HG03558 (cell line): ENCODE results near the gene ZGPAT.
"Not testable (repeated sequence)": the region's sequence is repeated elsewhere in the genome, so short reads cannot be mapped to it uniquely, and the experiment has no call there.

Source experiments
- ATAC-seq: cut with Tn5 transposase; IDR thresholded peaks from one replicate; pipeline ENCODE4 v1.9.1; 2021; ENCODE audit warnings: moderate number of reproducible peaks; ENCODE audit not compliant: unreplicated experiment; ENCODE audit errors: extremely low read depth

The ZGPAT gene

GRCh38 chr20:63755933-63756647 is 48.3 kb downstream of the ZGPAT start:
- ATAC-seq: no peak

DNA sequence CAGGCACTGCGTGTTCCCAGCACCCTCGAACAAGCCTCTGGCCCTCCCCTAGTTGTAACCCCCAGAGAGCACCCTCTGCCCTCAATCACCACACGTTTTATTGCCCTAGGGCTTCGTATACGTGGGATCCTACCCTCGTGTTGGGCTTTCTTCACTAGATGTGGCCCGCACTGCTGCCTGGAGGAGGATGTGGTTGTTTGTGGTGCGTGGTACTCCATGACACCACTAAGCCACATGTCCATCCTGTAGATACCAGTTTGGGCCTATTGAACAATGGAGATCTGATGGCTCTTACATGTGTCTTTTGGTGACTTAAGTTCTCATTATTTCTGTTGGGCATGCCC is 48.8 kb downstream of the ZGPAT start:
- no peak for ATAC-seq

DNA sequence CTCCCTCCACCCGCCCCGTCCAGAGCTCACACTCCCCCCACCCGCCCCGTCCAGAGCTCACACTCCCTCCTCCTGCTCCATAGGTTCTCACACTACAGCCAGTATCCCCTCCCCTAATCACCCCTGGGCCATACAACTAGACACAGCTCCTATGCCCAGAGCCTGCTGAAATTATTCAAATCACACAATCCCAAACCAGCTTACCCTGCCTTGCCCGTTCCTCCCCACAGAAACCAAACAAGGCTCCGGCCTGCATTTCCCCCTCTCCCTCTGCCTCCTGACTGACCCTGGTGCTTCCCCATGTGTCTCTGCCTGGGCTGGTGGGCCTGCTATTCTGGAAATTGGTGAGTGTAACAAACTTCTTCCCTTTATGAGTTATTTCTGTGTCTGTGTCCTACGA is 50.3 kb downstream of the ZGPAT start:
- ATAC-seq: no peak

- no peak for ATAC-seq
Observed at GRCh38 chr20:63759377-63759901, 51.6 kb downstream of the ZGPAT start.

DNA sequence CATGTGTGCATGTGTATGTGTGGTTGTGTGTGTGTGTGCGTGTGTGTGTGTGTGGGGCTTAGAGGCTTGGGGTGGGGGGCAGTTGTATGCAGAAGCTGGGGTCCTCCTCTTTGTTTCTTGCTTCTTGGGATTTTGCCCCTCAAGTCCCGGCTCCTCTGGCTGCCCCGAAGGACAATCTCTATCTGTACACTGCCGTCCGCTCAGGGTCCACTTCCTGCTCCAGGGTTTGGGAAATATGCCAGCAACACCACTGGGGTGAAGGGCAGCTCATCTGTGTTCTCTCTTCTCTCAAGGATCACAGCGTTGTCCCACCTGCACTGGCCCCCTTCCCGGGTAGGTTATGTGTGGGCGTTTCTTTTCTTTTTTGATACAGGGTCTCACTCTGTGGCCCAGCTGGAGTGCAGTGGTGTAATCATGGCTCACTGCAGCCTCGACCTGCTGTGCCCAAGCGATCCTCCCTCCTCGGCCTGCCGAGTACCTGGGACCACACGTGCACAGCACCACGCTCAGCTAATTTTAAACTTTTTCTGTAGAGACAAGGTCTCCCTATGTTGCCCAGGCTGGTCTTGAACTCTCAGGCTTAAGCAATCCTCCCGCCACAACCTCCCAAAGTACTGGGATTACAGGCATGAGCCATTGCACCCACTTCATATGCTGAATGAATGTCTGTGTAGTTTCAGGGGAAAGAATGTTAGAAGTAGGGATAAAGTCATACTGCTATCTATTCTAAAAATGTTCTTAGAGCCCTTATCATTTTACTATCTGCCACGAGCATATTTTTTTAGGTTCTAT is 57.4 kb downstream of the ZGPAT start:
- no peak for ATAC-seq

DNA sequence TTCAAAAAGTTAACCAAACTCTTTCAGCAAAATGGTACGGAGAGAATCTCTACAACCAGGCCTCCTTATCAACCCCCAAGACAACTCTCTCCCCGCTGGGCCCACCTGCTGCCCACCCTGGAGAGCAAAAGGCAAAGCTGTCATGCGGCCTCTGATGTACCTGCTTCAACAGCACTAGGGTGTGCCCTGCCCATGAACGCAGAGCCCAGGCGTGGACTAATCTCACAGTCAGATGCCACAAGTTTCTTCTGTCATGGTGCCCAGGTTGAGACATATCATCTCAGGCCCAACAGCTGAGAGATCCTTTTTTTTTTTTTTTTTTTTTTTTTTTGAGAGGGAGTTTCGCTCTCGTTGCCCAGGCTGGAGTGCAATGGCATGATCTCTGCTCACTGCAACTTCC is 58.1 kb downstream of the ZGPAT start:
- ATAC-seq: no peak

DNA sequence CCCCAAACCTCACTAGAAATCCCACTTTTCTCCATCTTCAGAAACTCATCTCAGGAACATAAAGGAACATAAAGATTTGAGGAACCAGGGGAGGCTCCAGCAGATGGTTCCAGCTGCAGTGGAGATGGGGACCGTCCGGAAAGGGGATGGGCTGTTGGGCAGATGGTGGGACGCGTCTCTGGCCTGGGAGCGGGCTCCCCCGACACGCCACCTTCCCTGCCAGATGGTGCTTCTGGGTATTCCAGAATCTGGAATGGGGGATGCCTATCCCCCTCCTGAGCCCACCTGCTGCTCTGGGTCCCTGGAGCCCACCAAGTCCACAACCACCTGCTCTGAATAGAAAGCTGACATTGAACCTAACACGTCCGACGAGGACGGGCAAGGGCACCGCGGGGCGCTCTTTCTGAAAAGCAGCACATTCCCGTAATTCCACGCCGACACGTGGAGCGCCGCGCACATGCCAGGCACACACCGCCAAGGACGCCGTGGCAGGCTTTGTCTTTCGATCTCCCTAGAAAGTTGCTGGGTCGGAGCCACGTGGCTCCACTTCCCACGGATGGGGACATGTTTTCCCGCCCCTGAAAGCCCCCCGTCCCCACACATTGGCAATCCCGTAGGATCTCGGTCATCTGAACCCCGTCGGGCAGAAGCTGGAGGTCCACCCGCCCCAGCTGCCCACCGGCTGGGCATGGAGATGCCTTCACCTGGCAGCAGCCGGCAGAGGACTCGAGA is 59.0 kb downstream of the ZGPAT start:
- no peak for ATAC-seq

GRCh38 chr20:63767456-63767855 is 59.6 kb downstream of the ZGPAT start:
- ATAC-seq: no peak

DNA sequence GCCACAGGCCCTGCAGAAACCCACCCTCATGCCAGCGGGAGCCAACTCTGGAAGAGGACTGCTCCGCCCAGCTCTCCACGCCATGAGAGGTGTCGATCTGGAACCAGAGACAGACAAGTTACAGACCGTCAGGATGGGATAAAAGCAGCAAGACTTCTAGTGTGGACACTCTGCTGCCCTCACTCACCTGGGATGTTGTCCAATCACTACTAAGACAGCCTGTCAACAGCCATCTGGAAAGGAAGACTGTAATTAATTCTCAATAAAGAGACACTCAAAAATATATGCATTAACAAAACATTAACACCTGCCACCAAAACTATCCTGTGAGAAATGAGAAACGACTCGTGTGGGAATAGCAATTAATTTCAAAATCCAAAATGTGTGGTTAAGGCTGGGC is 60.0 kb downstream of the ZGPAT start:
- no peak for ATAC-seq

GRCh38 chr20:63768591-63769515 is 61.0 kb downstream of the ZGPAT start:
- no peak for ATAC-seq

DNA sequence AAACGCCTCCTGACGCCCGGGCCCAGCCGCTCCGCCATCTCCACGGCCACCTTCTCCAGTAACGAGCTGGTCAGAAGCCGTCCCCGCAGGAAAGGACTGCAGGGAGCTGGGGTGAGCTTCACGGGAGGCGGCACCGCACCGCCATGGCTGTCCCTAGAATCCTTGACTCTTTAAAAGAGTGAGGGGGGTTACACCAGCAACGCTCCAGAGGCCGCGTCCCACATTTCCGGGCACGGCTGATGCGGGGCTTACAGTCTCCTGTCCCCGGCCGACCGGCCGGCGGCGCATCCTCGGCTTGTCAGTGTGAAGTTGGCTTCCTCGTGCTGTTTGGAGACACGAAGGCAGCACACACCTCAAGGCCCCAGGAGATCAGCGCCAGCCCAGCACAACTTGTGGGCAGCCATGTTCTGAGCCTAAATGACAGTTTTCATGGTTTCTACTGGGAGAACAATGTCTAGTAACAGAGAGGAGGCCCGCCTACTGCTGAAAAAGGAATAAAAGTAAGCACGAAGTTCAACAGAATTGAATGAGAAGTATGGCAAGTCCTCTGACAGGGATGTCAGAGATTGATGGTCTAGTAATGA is 62.1 kb downstream of the ZGPAT start:
- ATAC-seq: no peak

GRCh38 chr20:63771046-63771707 is 63.3 kb downstream of the ZGPAT start:
- ATAC-seq: no peak

DNA sequence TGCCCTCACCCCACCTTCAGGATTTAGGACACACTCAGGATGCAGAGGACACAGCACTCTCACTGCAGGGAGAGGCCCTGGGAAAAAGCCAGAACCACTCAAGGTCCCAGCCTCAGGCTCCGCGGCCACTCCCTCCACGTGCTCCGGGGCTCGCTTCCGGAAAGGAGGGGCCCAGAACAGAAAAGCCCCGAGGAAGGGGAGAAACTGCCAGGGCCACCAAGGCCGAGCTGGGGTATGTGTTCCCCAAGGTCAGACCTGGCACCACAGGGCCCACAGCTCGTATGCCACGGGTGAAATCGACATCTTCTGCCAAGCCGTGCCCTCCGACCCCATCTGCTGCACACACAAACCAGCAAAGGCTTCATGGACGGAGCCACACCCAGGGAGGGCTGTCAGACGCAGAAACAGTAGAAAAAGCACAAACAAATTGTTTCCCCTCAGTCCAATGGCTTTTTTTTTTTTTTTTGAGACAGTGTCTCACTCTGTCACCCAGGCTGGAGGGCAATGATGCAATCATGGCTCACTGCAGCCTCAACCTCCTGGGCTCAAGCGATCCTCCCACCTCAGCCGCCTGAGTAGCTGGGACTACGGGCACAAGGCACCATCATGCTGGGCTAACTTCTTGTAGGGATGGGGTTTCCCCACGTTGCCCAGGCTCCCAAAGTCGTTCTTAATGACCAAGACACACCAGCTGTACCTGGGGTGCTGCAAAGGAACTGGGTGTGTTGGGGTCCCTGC is 65.1 kb downstream of the ZGPAT start:
- no peak for ATAC-seq

DNA sequence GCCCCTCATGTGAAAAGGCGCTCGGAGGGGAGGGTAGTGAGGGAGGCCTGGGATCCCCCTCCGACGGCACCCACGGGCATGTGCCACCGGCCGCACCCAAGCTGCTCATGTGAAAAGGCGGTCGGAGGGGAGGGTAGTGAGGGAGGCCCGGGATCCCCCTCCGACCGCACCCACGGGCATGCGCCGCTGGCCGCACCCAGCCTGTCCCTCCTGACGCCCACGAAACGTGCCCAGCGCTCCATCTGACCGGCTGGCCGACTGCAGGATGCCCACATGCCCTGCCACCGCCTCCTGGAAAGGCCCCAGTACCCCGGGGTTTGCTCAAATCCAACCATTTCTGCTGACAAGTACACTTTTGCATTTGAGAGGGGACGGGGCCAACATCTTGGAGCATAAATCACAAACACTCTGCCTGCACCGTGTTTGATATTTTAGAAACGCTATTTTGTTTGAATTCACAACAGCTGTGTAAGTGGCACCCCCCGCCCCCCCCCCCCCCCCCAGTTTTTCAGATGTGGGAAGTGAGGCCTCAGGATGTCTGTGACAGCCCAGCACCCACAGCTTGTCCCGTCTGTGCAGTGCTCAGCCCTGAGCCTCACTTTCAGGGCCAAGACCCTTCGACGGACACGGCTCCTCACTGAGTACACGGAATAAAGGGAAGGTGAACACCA is 65.9 kb downstream of the ZGPAT start:
- ATAC-seq: no peak

DNA sequence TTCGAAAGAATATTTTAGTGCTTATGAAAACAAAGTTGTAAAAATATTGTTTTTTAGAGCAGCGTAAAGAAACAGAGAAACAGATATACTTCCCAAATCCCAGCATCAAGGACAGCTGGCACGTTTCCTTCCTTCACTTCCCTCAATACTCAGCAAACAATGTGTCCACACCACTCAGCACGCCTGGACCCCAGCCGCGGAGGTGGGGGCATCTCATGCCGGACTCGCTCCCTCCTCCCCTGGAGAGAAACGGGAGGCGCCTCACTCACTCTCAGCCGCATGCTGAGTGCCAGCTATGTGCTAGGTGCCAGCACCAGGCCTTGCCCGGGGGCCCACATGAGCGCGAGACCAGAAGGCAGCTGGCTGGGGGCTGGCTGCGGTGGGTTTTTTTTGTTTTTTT is 66.5 kb downstream of the ZGPAT start:
- no peak for ATAC-seq

DNA sequence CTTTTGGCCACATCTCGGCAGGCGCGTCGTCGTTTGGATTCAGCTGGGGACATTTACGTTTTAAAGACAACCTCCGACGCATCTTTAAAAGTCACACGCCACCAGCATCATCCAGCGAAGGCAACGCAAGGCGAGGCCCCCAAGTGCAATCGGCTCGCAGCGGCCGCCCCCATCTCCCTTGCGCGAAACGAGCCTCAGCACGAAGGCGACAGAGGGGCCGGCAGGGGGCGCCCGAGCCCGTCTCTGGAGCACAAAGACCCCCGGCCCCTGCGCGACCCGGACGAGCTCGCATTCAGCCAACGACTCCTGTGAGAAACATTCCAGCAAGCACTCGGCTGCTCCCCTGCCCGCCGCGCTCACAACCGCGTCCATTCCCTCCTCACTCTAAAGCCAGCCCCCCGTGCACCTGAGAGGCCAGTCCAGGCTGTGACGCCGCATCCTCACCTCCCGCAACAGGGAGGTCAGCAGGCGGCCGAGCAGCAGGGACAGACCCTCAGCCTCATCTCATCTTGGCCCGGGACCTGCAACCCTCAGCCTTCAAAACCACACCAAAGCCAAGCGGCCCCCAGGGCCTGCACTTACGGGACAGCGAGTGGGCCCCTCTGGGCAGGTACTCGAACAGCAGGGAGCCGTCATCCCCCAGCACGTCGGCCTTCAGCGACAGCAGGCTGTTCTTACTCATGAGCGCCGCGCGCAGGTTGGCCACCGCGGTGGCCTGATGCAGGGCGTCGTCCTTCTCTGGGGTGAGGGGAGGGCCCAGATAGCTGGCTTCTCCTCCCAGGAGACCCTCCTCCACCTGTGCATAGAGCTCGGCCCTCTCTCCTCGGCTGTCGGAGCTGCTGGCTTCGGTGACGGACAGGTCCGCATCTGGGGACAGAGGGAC is 67.5 kb downstream of the ZGPAT start:
- ATAC-seq: no peak

DNA sequence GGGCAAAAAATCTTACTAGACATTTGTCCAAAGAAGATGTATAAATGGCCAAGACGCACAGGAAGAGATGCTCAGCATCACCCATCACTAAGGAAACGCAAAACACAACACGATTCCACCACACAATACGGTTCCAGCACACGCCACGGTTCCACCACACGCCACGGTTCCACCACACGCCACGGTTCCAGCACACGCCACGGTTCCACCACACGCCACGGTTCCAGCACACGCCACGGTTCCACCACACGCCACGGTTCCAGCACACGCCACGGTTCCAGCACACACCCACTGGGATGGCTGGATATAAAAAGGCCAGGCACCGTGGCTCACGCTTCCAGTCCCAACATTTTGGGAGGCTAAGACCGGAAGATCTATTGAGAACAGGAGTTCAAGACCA is 69.0 kb downstream of the ZGPAT start:
- ATAC-seq: not testable (repeated sequence)
